ENCODE data around the gene SLC13A4. TPM values are rescaled to one million over a fixed set of nuclear protein-coding genes. Genes with fewer than 3 reads are reported as not detected.
"Not testable (repeated sequence)": the region's sequence is repeated elsewhere in the genome, so short reads cannot be mapped to it uniquely, and the experiment has no call there.

SLC13A4 gene
- total and polyA plus RNA-seq, 2 of the 13 experiments (the other 11 are each of a cell fraction or from before 2014, with no cell fraction given), result 0.04 TPM; not detected in 1

DNA sequence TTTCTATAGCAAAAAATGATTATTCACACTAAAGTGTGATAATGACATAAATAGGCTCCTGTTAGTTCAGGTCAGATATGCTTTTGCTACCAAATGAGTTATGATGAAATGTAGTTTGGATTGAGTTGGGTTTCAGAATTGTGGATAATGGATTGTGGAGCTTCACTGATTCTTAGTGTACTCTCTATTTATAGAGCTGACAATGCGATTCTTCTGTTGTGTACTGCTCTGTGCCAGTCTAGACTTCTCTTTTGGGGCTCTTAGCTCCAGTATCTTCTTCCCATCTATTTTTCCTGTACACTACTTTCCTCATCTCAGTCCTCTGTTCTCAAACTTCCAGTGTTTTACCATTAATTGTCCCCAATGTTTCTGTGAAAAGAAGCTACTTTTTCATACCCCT, 58.2 kb downstream of the SLC13A4 start:
- Histone ChIP-seq H3K4me2 (ENCODE audit: low read depth, low read length) (no peak overlapping the region), H3K27me3 (ENCODE audit: control insufficient read depth in 1 of 2, insufficient read depth in 2 of 2, low read length in 2 of 2) (no peaks in the 10 kb centered on the region), H3K36me3 (replicated peaks in 1 of 2; ENCODE audit: control insufficient read depth in 1 of 2, insufficient read depth in 2 of 2, low read length in 2 of 2) (peaks cover 1 to 13% of the 10 kb centered on the region in 2 experiments; a peak in 3 of 5 replicates), H3K9ac (ENCODE audit: insufficient read depth, low read depth, low read length) (no peak overlapping the region), H3K4me1 (ENCODE audit: insufficient read depth, low read length) (peaks cover 18% of the 10 kb centered on the region), H3K79me2 (ENCODE audit: insufficient read depth, low read length) (peaks cover 37% of the 10 kb centered on the region), H3K9me3 (ENCODE audit: low read length) (no peaks in the 10 kb centered on the region), H4K20me1 (ENCODE audit: insufficient read depth, low read length) (no peaks in the 10 kb centered on the region), H3K27ac (ENCODE audit: extremely low read length, insufficient read depth, low read length) (no peak overlapping the region), H2AFZ (ENCODE audit: low read length) (no peak overlapping the region), H3K4me3 (replicated peaks in 1 of 3; ENCODE audit: insufficient read depth in 1 of 3, low read depth in 2 of 3, low read length in 3 of 3) (no peak overlapping the region)
- no peak for TF ChIP-seq ZFYVE20 (CRISPR knock-in tag; IDR thresholded peaks at IDR 0.05; ENCODE audit: borderline replicate concordance, low read depth)
- TF ChIP-seq MAFK (conservative IDR thresholded peaks at IDR 0.05 in 1 of 2, IDR thresholded peaks at IDR 0.05 in 1 of 2; ENCODE audit: low read length in 2 of 2), result peak; percentile 8 to 52; a peak in 2 of 4 replicates
- TF ChIP-seq TRIM24 (CRISPR knock-in tag; IDR thresholded peaks at IDR 0.05), result no peak
- no peak for TF ChIP-seq IKZF4 (CRISPR knock-in tag; IDR thresholded peaks at IDR 0.05; ENCODE audit: borderline replicate concordance, low read depth, not compliant biosample characterization)
- no peak for TF ChIP-seq ESRRA (CRISPR knock-in tag; IDR thresholded peaks at IDR 0.05; ENCODE audit: low read depth)
- no peak for TF ChIP-seq PRPF4 (IDR thresholded peaks at IDR 0.05; ENCODE audit: low read depth, low read length, poor library complexity, severe bottlenecking)
- no TSS peak for BruUV-seq (replicated peaks)
- CTCF ChIA-PET (ENCODE audit: low intra/inter-chr PET ratio, low total read pairs), result no interaction called here
- 94% methylated on average over 1 of the region's 1 CpG for WGBS (ENCODE audit: low lambda C conversion rate)
- DNase-seq (ENCODE audit: low spot score) (no peak), FAIRE-seq (no peak), ATAC-seq (no peak)
- intact Hi-C loops (cut with micrococcal nuclease; ENCODE audit: unreplicated experiment), result loop anchor here (5.0 kb wide), 2 partner anchors 162 to 308 kb away; partner anchors contain the start of gene MTPN
- POLR2A ChIA-PET, result no interaction called here
- in situ Hi-C loops (cut with HindIII; ENCODE audit: extremely low pct_ligation_motif_present, low pct_unique_long_range_greater_than_20kb), result loop anchor here (10.0 kb wide), 1 partner anchor 335 kb away; no protein-coding TSS in a partner anchor

DNA sequence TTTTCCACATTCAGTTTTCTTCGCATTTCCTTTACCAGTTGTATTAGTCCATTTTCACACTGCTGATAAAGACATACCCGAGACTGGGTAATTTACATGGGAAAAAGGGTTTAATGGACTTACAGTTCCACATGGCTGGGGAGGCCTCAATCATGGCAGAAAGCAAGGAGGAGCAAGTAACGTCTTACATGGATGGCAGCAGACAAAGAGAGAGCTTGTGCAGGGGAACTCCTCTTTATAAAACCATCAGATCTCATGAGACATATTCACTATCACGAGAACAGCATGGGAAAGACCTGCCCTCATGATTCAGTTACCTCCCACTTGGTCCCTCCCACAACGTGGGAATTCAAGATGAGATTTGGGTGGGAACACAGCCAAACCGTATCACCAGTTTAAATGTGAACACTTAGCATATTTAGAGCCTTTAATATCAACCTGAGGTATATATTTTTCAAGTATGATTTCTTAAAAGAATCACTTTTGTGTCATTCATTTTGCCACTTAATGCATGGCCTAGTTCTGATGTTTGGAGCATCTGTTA, 59.1 kb downstream of the SLC13A4 start:
- DNase-seq (ENCODE audit: low spot score); H3K36me3 ChIP-seq (replicated peaks in 1 of 2; ENCODE audit: control insufficient read depth in 1 of 2, insufficient read depth in 2 of 2, low read length in 2 of 2); H3K4me3 ChIP-seq (replicated peaks in 1 of 3; ENCODE audit: insufficient read depth in 1 of 3, low read depth in 2 of 3, low read length in 3 of 3); in situ Hi-C loops (cut with HindIII; ENCODE audit: extremely low pct_ligation_motif_present, low pct_unique_long_range_greater_than_20kb); H3K4me2 ChIP-seq (ENCODE audit: low read depth, low read length); FAIRE-seq; H2AFZ ChIP-seq (ENCODE audit: low read length); H3K27me3 ChIP-seq (ENCODE audit: control insufficient read depth in 1 of 2, insufficient read depth in 2 of 2, low read length in 2 of 2); ATAC-seq; H3K9me3 ChIP-seq (ENCODE audit: low read length); CTCF ChIA-PET (ENCODE audit: low intra/inter-chr PET ratio, low total read pairs); H3K27ac ChIP-seq (ENCODE audit: extremely low read length, insufficient read depth, low read length); H4K20me1 ChIP-seq (ENCODE audit: insufficient read depth, low read length); POLR2A ChIA-PET; H3K9ac ChIP-seq (ENCODE audit: insufficient read depth, low read depth, low read length); BruUV-seq (replicated peaks): not testable (repeated sequence)
- 0 out of 2 replicates have a peak, but pooled peaks have one; percentile 39 for TF ChIP-seq ZNF431 (CRISPR knock-in tag; IDR thresholded peaks at IDR 0.05; ENCODE audit: borderline replicate concordance, low read depth)
- intact Hi-C loops (cut with micrococcal nuclease; ENCODE audit: unreplicated experiment), result loop anchor here (5.0 kb wide), 1 partner anchor 162 kb away; no protein-coding TSS in a partner anchor
- 71% methylated on average over 6 of the region's 6 CpGs for WGBS (ENCODE audit: low lambda C conversion rate)
- Histone ChIP-seq H3K79me2 (ENCODE audit: insufficient read depth, low read length) (peaks cover 44% of the 10 kb centered on the region), H3K4me1 (ENCODE audit: insufficient read depth, low read length) (peaks cover 27% of the 10 kb centered on the region)

DNA sequence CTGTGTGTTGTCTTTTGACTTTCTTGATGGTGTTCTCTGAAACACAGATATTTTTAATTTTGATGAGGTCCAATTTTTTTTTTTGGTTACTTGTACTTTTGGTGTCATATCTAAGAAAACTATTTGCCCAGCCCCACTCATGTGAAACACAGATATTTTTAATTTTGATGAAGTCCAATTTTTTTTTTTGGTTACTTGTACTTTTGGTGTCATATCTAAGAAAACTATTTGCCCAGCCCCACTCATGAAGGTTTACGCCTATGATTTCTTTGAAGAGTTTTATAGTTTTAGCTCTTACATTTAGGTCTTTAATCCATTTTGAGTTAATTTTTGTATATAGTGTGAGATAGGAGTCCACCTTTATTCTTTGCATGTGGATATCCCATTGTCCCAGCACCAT, 60.4 kb downstream of the SLC13A4 start:
- POLR2A ChIA-PET; H3K4me3 ChIP-seq (replicated peaks in 1 of 3; ENCODE audit: insufficient read depth in 1 of 3, low read depth in 2 of 3, low read length in 3 of 3); ATAC-seq; H3K27ac ChIP-seq (ENCODE audit: extremely low read length, insufficient read depth, low read length); in situ Hi-C loops (cut with HindIII; ENCODE audit: extremely low pct_ligation_motif_present, low pct_unique_long_range_greater_than_20kb); H3K36me3 ChIP-seq (replicated peaks in 1 of 2; ENCODE audit: control insufficient read depth in 1 of 2, insufficient read depth in 2 of 2, low read length in 2 of 2); H3K9ac ChIP-seq (ENCODE audit: insufficient read depth, low read depth, low read length); H2AFZ ChIP-seq (ENCODE audit: low read length); H3K4me2 ChIP-seq (ENCODE audit: low read depth, low read length); BruUV-seq (replicated peaks); H3K27me3 ChIP-seq (ENCODE audit: control insufficient read depth in 1 of 2, insufficient read depth in 2 of 2, low read length in 2 of 2); H4K20me1 ChIP-seq (ENCODE audit: insufficient read depth, low read length); FAIRE-seq; H3K9me3 ChIP-seq (ENCODE audit: low read length); CTCF ChIA-PET (ENCODE audit: low intra/inter-chr PET ratio, low total read pairs); DNase-seq (ENCODE audit: low spot score): not testable (repeated sequence)
- WGBS (ENCODE audit: low lambda C conversion rate), result 97% methylated on average over 1 of the region's 1 CpG
- intact Hi-C loops (cut with micrococcal nuclease; ENCODE audit: unreplicated experiment), result loop anchor here (5.0 kb wide), 1 partner anchor 160 kb away; no protein-coding TSS in a partner anchor
- Histone ChIP-seq H3K79me2 (ENCODE audit: insufficient read depth, low read length) (peaks cover 56% of the 10 kb centered on the region), H3K4me1 (ENCODE audit: insufficient read depth, low read length) (peaks cover 34% of the 10 kb centered on the region)

All from HepG2 (cell line).